ENCODE measurements around the gene IL1RL2. TPM values are rescaled to one million over a fixed set of nuclear protein-coding genes. Genes with fewer than 3 reads are reported as not detected.

Gene IL1RL2
- total RNA-seq, 4 donors from 2014 or later = 0.70 to 1.3 TPM; not detected in 2

DNA sequence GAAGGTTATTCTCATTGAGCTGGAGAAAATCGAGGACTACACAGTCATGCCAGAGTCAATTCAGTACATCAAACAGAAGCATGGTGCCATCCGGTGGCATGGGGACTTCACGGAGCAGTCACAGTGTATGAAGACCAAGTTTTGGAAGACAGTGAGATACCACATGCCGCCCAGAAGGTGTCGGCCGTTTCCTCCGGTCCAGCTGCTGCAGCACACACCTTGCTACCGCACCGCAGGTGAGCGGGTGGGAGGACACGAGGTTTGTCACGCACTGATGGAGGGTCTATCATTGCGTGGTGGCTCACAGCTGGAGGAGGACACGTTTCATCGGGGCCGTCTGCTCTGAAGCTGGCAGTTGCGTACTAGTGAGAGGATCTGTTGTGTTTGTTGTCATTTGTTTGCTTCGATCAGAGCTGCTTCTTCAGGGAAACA, 48.2 kb downstream of the IL1RL2 start:
- no peak overlapping the region for H3K27ac ChIP-seq
- no peaks in the 10 kb centered on the region for H3K36me3 ChIP-seq
- H3K27me3 ChIP-seq = no peaks in the 10 kb centered on the region
- TF ChIP-seq, protein P1, sequence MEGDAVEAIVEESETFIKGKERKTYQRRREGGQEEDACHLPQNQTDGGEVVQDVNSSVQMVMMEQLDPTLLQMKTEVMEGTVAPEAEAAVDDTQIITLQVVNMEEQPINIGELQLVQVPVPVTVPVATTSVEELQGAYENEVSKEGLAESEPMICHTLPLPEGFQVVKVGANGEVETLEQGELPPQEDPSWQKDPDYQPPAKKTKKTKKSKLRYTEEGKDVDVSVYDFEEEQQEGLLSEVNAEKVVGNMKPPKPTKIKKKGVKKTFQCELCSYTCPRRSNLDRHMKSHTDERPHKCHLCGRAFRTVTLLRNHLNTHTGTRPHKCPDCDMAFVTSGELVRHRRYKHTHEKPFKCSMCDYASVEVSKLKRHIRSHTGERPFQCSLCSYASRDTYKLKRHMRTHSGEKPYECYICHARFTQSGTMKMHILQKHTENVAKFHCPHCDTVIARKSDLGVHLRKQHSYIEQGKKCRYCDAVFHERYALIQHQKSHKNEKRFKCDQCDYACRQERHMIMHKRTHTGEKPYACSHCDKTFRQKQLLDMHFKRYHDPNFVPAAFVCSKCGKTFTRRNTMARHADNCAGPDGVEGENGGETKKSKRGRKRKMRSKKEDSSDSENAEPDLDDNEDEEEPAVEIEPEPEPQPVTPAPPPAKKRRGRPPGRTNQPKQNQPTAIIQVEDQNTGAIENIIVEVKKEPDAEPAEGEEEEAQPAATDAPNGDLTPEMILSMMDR (IDR thresholded peaks at IDR 0.05) = no peak
- no peak for TF ChIP-seq POLR2A (IDR thresholded peaks at IDR 0.05)
- intact Hi-C loops (cut with DNase I; ENCODE audit: low total_unique reads) = no loop called here
- no peak for DNase-seq
- H3K4me3 ChIP-seq = no peak overlapping the region
- no peaks in the 10 kb centered on the region for H3K4me1 ChIP-seq
- H3K9me3 ChIP-seq = no peaks in the 10 kb centered on the region

DNA sequence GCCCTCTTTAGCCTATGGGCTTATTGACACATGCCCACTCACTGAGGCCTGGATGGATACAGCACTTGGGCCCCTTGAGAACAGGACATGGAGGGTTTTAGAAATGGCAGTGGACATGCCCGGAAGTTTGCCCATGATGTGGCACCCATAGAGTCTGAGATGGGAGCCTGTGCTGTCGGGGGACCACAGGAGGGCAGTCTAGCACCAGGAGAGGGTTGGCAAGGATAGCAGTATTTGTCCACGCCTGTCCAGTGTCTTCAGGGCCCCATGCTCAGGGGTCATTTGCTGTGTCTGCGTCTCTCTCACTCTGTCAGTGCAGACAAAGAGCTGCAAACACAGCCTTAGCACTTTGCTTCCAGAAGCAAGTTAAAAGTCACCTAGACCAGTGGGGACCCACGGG, 48.7 kb downstream of the IL1RL2 start:
- H3K9me3 ChIP-seq = no peaks in the 10 kb centered on the region
- TF ChIP-seq, protein P1 (IDR thresholded peaks at IDR 0.05) = no peak
- TF ChIP-seq POLR2A (IDR thresholded peaks at IDR 0.05) = no peak
- no peak overlapping the region for H3K4me3 ChIP-seq
- no peak overlapping the region for H3K27ac ChIP-seq
- no peak for DNase-seq
- H3K27me3 ChIP-seq = no peaks in the 10 kb centered on the region
- intact Hi-C loops (cut with DNase I; ENCODE audit: low total_unique reads) = no loop called here
- H3K36me3 ChIP-seq = no peaks in the 10 kb centered on the region
- H3K4me1 ChIP-seq = no peaks in the 10 kb centered on the region

DNA sequence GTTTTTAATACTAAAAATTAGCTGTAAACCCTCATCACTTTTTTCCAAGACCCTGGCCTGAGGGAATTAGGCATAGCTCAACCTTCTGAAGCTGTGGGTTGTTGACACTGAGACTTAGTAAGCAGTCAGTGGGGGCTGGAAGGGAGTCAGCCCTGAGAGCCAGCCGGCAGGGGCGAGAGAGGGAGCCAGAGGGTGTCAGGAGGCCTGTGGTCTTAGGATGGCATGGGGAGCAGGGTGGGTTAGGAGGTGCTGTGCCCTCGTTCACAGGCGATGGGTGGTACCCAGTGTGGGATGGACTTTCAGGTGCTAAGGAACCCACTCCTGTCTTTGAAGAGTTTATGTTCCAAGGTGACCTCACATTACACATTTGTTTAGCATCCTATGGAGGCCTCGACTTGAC, 49.3 kb downstream of the IL1RL2 start:
- Histone ChIP-seq H3K27me3 (no peaks in the 10 kb centered on the region), H3K27ac (no peak overlapping the region), H3K9me3 (no peaks in the 10 kb centered on the region), H3K4me3 (no peak overlapping the region), H3K36me3 (no peaks in the 10 kb centered on the region), H3K4me1 (no peaks in the 10 kb centered on the region)
- intact Hi-C loops (cut with DNase I; ENCODE audit: low total_unique reads) = no loop called here
- no peak for DNase-seq
- TF ChIP-seq POLR2A (IDR thresholded peaks at IDR 0.05) = no peak
- TF ChIP-seq, protein P1 (IDR thresholded peaks at IDR 0.05) = no peak

DNA sequence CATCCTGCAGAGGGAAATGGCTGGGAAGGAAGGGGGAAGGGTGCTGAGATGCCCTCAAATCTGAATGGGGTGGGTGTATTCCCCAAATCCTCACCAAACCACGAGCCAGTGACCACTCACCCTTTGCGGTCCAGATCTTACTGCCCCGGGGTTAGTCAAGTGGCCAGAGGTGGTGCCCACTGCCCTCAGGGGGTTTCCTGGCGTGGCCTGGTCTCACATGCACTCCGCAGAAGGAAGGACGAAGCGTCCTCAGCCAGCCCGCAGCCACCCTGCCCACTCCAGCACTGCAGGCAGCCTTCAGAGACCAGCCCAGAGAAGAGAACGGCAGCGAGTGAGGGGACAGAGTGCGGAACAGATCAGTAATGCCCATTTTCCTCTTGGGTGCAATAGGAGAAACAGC, 50.4 kb downstream of the IL1RL2 start:
- Histone ChIP-seq H3K27me3 (no peaks in the 10 kb centered on the region), H3K27ac (no peak overlapping the region), H3K36me3 (no peaks in the 10 kb centered on the region), H3K9me3 (no peaks in the 10 kb centered on the region), H3K4me1 (no peaks in the 10 kb centered on the region), H3K4me3 (no peak overlapping the region)
- intact Hi-C loops (cut with DNase I; ENCODE audit: low total_unique reads) = no loop called here
- no peak for TF ChIP-seq POLR2A (IDR thresholded peaks at IDR 0.05)
- TF ChIP-seq, protein P1 (IDR thresholded peaks at IDR 0.05) = no peak
- no peak for DNase-seq

- no peaks in the 10 kb centered on the region for H3K4me1 ChIP-seq
- no peaks in the 10 kb centered on the region for H3K9me3 ChIP-seq
- intact Hi-C loops (cut with DNase I; ENCODE audit: low total_unique reads) = no loop called here
- no peak overlapping the region for H3K4me3 ChIP-seq
- TF ChIP-seq POLR2A (IDR thresholded peaks at IDR 0.05) = no peak
- TF ChIP-seq, protein P1 (IDR thresholded peaks at IDR 0.05) = no peak
- DNase-seq = no peak
- H3K27ac ChIP-seq = no peak overlapping the region
- no peaks in the 10 kb centered on the region for H3K36me3 ChIP-seq
- no peaks in the 10 kb centered on the region for H3K27me3 ChIP-seq
These were observed 51.4 kb downstream of the IL1RL2 start for GRCh38 chr2:102238039-102238756.
